HG03520 (cell line): ENCODE results near the gene PARP12.

Source experiments
- ATAC-seq: cut with Tn5 transposase; IDR thresholded peaks from one replicate; pipeline ENCODE4 v1.9.1; 2021; ENCODE audit warnings: mild to moderate bottlenecking, moderate library complexity; ENCODE audit not compliant: unreplicated experiment

The PARP12 gene

DNA sequence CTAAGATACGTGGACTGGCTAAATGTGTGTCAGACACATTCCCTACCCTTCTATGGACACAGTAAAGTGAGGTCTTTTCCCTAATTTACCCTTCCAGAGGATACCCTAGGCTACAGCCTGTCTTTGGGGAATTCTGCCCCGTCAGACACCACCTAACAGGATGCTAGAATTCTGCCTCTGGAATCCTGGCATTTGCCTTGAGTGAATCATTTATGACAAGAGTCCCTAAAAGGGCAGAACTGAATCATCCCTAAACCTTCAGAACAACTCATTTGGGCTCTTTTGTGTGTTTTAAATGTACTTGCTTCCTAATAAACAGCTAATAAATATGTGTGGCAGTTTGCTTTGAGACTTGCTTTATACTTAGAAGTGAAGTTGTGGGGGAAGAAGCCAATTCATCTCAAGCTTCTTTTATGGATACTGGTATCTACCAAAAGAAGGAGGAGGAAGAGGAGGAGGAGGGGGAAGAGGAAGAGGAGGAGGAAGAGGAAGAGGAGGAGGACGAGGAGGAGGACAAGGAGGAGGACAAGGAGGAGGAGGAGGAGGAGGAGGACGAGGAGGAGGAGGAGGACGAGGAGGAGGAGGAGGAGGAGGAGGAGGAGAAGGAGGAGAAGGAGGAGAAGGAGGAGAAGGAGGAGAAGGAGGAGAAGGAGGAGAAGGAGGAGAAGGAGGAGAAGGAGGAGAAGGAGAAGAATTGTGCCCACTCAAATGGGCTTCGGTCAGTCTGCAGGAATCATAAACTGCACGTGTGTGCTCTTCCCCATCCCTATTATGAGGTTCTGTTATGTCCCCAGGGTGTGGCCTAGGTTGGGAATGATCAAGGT lies 27.1 kb downstream of the PARP12 start:
- ATAC-seq, result no peak

DNA sequence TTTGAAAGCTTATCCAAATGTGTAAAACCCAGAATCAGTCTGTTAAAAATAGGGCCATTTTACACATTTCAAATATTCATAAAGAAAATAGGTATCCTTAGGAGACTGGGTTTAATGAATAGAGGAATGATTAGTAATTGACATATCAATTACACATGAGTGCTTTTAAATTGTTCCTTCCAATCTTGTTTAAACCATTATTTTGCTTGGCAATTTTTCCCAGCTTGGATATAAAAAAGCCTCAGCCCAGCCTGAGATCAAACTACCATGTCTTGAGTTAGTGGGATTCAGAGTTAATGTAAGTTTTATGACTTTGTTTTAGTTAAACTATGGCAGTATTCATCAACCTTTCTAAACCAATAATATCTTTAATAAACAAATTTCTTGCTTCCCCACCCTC lies 28.3 kb downstream of the PARP12 start:
- ATAC-seq, result no peak

- no peak for ATAC-seq
Observed at GRCh38 chr7:140033779-140034363, 28.9 kb downstream of the PARP12 start.

DNA sequence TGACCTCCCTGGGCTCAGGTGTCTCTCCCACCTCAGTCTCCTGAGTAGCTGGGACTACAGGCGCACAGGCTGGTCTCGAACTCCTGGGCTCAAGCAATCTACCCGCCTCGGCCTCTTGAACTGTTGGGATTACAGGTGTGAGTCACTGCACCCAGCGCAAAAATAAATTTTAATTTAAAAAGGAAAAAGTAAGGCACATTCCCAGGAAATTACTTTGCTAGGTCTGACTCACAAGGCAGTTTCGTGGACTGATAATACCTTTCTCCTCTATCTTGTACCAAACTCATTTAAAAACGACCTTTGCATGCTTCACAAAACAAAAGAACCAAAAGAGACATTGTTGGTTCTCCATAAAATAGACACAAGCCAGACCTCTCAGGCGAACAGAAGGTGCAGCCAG lies 29.7 kb downstream of the PARP12 start:
- ATAC-seq, result no peak

DNA sequence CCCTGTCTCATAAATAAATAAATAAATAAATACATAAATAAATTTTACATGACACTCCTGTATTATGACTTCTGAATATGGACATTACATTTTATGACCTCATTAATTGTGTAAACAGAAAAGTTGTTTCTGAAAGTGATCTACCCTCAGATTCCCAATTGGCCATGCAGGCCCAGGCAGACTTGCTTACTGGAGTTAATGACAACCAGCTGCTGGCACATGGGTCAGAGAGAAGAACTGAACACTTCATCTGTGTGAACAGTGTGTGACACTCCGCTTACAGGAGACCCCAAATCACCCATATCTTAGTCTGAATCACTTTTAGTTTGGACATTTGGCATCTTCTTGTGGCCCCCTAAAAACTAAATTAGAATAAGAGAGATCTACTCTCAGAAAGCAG lies 31.4 kb downstream of the PARP12 start:
- ATAC-seq, result no peak

DNA sequence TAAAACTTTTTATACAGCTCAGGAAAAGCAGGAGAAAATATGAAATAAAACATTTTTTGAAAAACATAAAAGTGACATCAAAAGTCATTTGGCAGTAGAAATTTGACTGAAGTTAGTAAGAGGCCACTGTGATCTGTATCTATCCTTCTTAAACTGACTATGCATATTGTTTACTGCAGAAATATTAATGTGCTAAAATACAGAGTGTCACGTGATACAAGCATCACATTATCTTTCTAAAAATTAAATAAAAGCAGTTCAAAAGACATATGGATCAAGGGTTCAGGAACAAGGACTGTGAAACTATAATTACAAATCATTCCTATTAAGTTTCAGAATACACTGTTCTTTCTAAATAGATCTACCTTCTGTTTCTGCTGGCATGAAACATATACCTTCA lies 33.7 kb downstream of the PARP12 start:
- no peak for ATAC-seq

- ATAC-seq, result no peak
Observed at GRCh38 chr7:140028311-140028710, 34.4 kb downstream of the PARP12 start.

GRCh38 chr7:140027858-140028257 lies 34.9 kb downstream of the PARP12 start:
- no peak for ATAC-seq

GRCh38 chr7:140026935-140027334 lies 35.8 kb downstream of the PARP12 start:
- ATAC-seq, result no peak

- no peak for ATAC-seq
Observed at GRCh38 chr7:140025814-140026433, 36.8 kb downstream of the PARP12 start.

- no peak for ATAC-seq
Observed at GRCh38 chr7:140025241-140025640, 37.5 kb downstream of the PARP12 start.

GRCh38 chr7:140024585-140024984 lies 38.2 kb downstream of the PARP12 start:
- no peak for ATAC-seq

GRCh38 chr7:140023728-140024127 lies 39.0 kb downstream of the PARP12 start:
- no peak for ATAC-seq

GRCh38 chr7:140022582-140023211 lies 40.1 kb downstream of the PARP12 start:
- ATAC-seq, result no peak

DNA sequence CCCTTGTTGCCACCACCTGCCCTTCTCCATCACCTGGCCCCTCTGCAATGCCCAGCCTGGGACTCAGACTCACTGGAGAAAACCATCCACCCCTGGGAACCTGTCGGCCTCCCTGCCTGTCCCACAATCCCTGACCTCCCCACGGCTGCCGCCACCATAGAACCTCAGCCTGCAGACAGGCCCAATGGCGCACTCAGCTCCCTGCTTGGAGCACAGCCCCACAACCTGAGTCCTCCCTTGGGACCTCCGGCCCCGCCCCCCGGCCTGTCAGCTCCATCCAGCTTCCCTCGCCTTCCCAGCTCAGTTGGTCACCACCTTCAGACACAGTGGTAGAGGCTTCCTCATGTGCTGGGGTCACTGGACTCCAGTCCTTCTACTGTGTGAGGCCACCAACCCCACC lies 41.1 kb downstream of the PARP12 start:
- ATAC-seq, result no peak

GRCh38 chr7:140019606-140020005 lies 43.1 kb downstream of the PARP12 start:
- ATAC-seq, result no peak

- no peak for ATAC-seq
Observed at GRCh38 chr7:140019172-140019571, 43.6 kb downstream of the PARP12 start.

GRCh38 chr7:140018125-140019043 lies 44.4 kb downstream of the PARP12 start:
- ATAC-seq, result no peak

DNA sequence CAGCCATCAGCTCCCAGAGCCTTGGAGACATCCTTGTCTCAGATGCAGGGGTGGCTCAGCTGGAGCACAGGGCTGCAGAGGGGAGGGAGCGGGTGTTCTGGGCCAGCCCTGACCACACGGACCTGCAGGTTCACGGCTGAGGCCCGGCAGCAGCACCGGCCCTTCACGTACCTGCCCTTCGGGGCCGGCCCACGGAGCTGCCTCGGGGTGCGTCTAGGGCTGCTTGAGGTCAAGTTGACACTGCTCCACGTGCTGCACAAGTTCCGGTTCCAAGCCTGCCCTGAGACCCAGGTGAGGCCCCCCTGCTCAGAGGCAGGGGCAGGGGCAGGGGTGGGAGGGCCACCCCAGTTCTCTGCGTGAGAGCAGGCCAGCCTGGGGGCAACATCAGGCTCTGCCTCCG lies 45.2 kb downstream of the PARP12 start:
- no peak for ATAC-seq

- no peak for ATAC-seq
Observed at GRCh38 chr7:140017034-140017433, 45.7 kb downstream of the PARP12 start.

DNA sequence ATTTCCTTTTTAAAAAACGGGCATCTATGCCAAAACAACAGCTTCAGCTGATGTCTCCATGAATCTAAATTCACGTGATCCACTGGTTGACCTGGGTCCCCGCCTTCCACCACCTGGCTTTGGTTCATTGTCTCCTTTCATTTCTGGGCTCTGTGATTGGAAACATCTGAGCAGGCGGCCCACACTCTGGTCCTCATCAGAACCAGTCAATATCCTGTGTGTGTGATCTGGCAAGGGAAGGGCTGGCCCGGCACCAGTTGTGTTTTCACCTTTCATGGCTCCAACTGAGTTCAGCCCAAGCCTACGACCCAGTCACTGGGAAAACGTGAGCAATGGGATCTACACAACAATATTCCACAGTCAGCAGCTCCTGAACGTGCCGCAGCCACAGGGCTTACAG lies 46.2 kb downstream of the PARP12 start:
- no peak for ATAC-seq
